Measurements from ENCODE around the gene NLRP9. TPM values are rescaled to one million over a fixed set of nuclear protein-coding genes. Genes with fewer than 3 reads are reported as not detected.

Gene NLRP9
- total RNA-seq, 1 donor: not detected

DNA sequence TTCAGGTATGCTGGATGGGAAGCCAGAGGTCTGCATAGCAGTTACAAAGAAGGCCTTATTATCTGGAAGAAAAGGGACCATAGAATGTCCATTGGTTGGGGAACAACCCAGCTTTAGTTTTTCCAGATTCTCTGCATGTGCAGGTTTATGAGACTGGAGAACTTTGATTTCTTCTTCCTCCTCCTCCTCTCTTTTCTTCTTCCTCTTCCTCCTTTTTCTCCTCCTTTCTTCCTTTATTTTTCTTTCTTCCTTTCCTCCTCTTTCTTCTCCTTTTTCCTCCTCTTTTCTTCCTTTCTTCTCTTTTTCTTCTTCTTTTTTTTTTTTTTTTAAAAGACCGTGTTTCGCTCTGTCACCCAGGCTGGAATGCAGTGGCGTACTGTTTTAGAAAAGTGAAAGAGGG lies 32.2 kb downstream of the NLRP9 start:
- peaks cover 3% of the 10 kb centered on the region for H4K20me1 ChIP-seq (ENCODE audit: insufficient read depth, low read length)
- no peak overlapping the region for H3K27ac ChIP-seq (ENCODE audit: low read depth, low read length)
- H3K79me2 ChIP-seq (ENCODE audit: insufficient read depth, low read length): no peaks in the 10 kb centered on the region
- no peaks in the 10 kb centered on the region for H3K27me3 ChIP-seq (ENCODE audit: insufficient read depth, low read length)
- no peak for DNase-seq (ENCODE audit: insufficient read length, low spot score, missing footprints)
- H3K4me3 ChIP-seq (ENCODE audit: insufficient read depth, low read length): no peak overlapping the region
- no peaks in the 10 kb centered on the region for H3K9me3 ChIP-seq (ENCODE audit: low read depth, low read length)
- no peak overlapping the region for H3K4me2 ChIP-seq (ENCODE audit: insufficient read depth, low read length)
- no peak overlapping the region for H2AFZ ChIP-seq (ENCODE audit: low read length)
- peaks cover 10% of the 10 kb centered on the region for H3K36me3 ChIP-seq (ENCODE audit: insufficient read depth, low read length)
- TF ChIP-seq CTCF (IDR thresholded peaks at IDR 0.05; ENCODE audit: extremely low read depth, low read depth, low read length): no peak
- no peaks in the 10 kb centered on the region for H3K4me1 ChIP-seq (ENCODE audit: insufficient read depth, low read length)

DNA sequence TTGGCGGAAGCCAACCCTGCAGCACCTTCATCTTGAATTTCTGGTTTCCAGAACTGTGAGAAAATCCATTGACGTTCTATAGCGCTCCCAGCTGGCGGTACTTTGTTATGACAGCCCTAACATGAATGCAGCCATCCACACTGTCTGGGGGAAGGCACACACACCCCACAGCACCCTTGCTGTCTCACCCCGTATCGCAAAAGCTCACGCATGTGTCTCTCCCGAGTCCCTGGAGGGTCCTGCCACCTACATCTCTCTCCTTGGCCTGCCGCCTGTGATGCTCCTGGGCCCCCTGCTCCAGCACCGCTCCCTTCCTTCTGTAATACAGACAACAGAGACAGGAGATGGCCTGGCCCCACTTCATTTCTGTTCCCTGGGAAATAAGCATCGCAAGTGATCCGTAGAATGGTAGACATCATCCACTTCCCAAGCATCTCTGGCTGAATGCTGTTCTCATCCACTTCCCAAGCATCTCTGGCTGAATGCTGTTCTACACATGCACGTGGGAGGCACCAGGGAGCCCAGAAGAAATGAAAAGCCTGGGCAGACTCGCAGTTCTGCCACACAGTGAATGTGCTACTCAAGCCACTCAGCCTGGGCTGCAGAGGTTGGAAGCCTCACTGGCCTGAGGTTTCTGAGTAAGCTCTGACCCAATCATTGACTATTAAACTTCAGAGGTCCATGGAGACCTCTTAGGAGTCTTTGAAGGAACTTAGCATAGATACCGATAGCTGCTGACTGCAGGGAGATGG lies 33.5 kb downstream of the NLRP9 start:
- Histone ChIP-seq H4K20me1 (ENCODE audit: insufficient read depth, low read length) (peaks cover 3% of the 10 kb centered on the region), H3K4me1 (ENCODE audit: insufficient read depth, low read length) (no peaks in the 10 kb centered on the region), H3K4me3 (ENCODE audit: insufficient read depth, low read length) (no peak overlapping the region), H3K27me3 (ENCODE audit: insufficient read depth, low read length) (no peaks in the 10 kb centered on the region), H3K4me2 (ENCODE audit: insufficient read depth, low read length) (no peak overlapping the region), H3K79me2 (ENCODE audit: insufficient read depth, low read length) (no peaks in the 10 kb centered on the region), H3K27ac (ENCODE audit: low read depth, low read length) (no peak overlapping the region), H3K9me3 (ENCODE audit: low read depth, low read length) (no peaks in the 10 kb centered on the region), H2AFZ (ENCODE audit: low read length) (no peak overlapping the region), H3K36me3 (ENCODE audit: insufficient read depth, low read length) (peaks cover 14% of the 10 kb centered on the region)
- no peak for TF ChIP-seq CTCF (IDR thresholded peaks at IDR 0.05; ENCODE audit: extremely low read depth, low read depth, low read length)
- DNase-seq (ENCODE audit: insufficient read length, low spot score, missing footprints): peak; percentile 72

GRCh38 chr19:55703790-55704215 lies 34.4 kb downstream of the NLRP9 start:
- no peak overlapping the region for H3K4me2 ChIP-seq (ENCODE audit: insufficient read depth, low read length)
- no peaks in the 10 kb centered on the region for H3K27me3 ChIP-seq (ENCODE audit: insufficient read depth, low read length)
- no peaks in the 10 kb centered on the region for H3K9me3 ChIP-seq (ENCODE audit: low read depth, low read length)
- no peaks in the 10 kb centered on the region for H3K79me2 ChIP-seq (ENCODE audit: insufficient read depth, low read length)
- no peak overlapping the region for H3K27ac ChIP-seq (ENCODE audit: low read depth, low read length)
- peaks cover 14% of the 10 kb centered on the region for H3K36me3 ChIP-seq (ENCODE audit: insufficient read depth, low read length)
- peak; percentile 49 for TF ChIP-seq CTCF (IDR thresholded peaks at IDR 0.05; ENCODE audit: extremely low read depth, low read depth, low read length)
- DNase-seq (ENCODE audit: insufficient read length, low spot score, missing footprints): peak; percentile 79
- no peaks in the 10 kb centered on the region for H3K4me1 ChIP-seq (ENCODE audit: insufficient read depth, low read length)
- peaks cover 3% of the 10 kb centered on the region for H4K20me1 ChIP-seq (ENCODE audit: insufficient read depth, low read length)
- no peak overlapping the region for H2AFZ ChIP-seq (ENCODE audit: low read length)
- H3K4me3 ChIP-seq (ENCODE audit: insufficient read depth, low read length): no peak overlapping the region

- TF ChIP-seq CTCF (IDR thresholded peaks at IDR 0.05; ENCODE audit: extremely low read depth, low read depth, low read length): no peak
- Histone ChIP-seq H3K4me2 (ENCODE audit: insufficient read depth, low read length) (no peak overlapping the region), H4K20me1 (ENCODE audit: insufficient read depth, low read length) (peaks cover 3% of the 10 kb centered on the region), H3K36me3 (ENCODE audit: insufficient read depth, low read length) (peaks cover 20% of the 10 kb centered on the region), H2AFZ (ENCODE audit: low read length) (no peak overlapping the region), H3K4me3 (ENCODE audit: insufficient read depth, low read length) (no peak overlapping the region), H3K27me3 (ENCODE audit: insufficient read depth, low read length) (no peaks in the 10 kb centered on the region), H3K27ac (ENCODE audit: low read depth, low read length) (no peak overlapping the region), H3K4me1 (ENCODE audit: insufficient read depth, low read length) (no peaks in the 10 kb centered on the region), H3K9me3 (ENCODE audit: low read depth, low read length) (no peaks in the 10 kb centered on the region), H3K79me2 (ENCODE audit: insufficient read depth, low read length) (no peaks in the 10 kb centered on the region)
- peak; percentile 83 for DNase-seq (ENCODE audit: insufficient read length, low spot score, missing footprints)
Measured at GRCh38 chr19:55702131-55702627, 36.0 kb downstream of the NLRP9 start.

Measured in osteoblast (primary cell).